Measurements from ENCODE around the gene PMF1. TPM values are rescaled to one million over a fixed set of nuclear protein-coding genes. Genes with fewer than 3 reads are reported as not detected.
A peak's percentile ranks its signal among the peaks of the same experiment; 100 is the strongest.

PMF1 gene
- total RNA-seq, 1 donor: 44.6 TPM

- peak overlapping the region; percentile 70 for H3K4me3 ChIP-seq (ENCODE audit: low read depth, low read length)
- no peak for DNase-seq (ENCODE audit: low read depth)
- no peak for TF ChIP-seq CTCF (IDR thresholded peaks at IDR 0.05; ENCODE audit: insufficient read depth, low read length)
Observed at GRCh38 chr1:156193208-156193487, 19.7 kb upstream of the PMF1 start.

- DNase-seq (ENCODE audit: low read depth): peak; percentile 100
- H3K4me3 ChIP-seq (ENCODE audit: low read depth, low read length): peak within 1 kb of the TSS; percentile 98
- peak; percentile 58 for TF ChIP-seq CTCF (IDR thresholded peaks at IDR 0.05; ENCODE audit: insufficient read depth, low read length)
Observed at GRCh38 chr1:156193488-156194299, 19.1 kb upstream of the PMF1 start, which contains the start of gene SLC25A44. Gene SLC25A44 (plus strand): TSS chr1:156194104. CDS start chr1:156199848, 5,744 bp downstream.

GRCh38 chr1:156194300-156194652 is 18.5 kb upstream of the PMF1 start:
- DNase-seq (ENCODE audit: low read depth): peak; percentile 15
- TF ChIP-seq CTCF (IDR thresholded peaks at IDR 0.05; ENCODE audit: insufficient read depth, low read length): no peak
- peak overlapping the region; percentile 98 for H3K4me3 ChIP-seq (ENCODE audit: low read depth, low read length)

- no peak overlapping the region for H3K4me3 ChIP-seq (ENCODE audit: low read depth, low read length)
- TF ChIP-seq CTCF (IDR thresholded peaks at IDR 0.05; ENCODE audit: insufficient read depth, low read length): no peak
- no peak for DNase-seq (ENCODE audit: low read depth)
Observed at GRCh38 chr1:156195853-156196252, 17.0 kb upstream of the PMF1 start.

GRCh38 chr1:156196445-156196844 is 16.4 kb upstream of the PMF1 start:
- no peak for TF ChIP-seq CTCF (IDR thresholded peaks at IDR 0.05; ENCODE audit: insufficient read depth, low read length)
- no peak for DNase-seq (ENCODE audit: low read depth)
- H3K4me3 ChIP-seq (ENCODE audit: low read depth, low read length): no peak overlapping the region

GRCh38 chr1:156198831-156199349 is 13.9 kb upstream of the PMF1 start:
- no peak overlapping the region for H3K4me3 ChIP-seq (ENCODE audit: low read depth, low read length)
- no peak for TF ChIP-seq CTCF (IDR thresholded peaks at IDR 0.05; ENCODE audit: insufficient read depth, low read length)
- no peak for DNase-seq (ENCODE audit: low read depth)
